ENCODE measurements around the gene SLC22A7.

Gene SLC22A7

DNA sequence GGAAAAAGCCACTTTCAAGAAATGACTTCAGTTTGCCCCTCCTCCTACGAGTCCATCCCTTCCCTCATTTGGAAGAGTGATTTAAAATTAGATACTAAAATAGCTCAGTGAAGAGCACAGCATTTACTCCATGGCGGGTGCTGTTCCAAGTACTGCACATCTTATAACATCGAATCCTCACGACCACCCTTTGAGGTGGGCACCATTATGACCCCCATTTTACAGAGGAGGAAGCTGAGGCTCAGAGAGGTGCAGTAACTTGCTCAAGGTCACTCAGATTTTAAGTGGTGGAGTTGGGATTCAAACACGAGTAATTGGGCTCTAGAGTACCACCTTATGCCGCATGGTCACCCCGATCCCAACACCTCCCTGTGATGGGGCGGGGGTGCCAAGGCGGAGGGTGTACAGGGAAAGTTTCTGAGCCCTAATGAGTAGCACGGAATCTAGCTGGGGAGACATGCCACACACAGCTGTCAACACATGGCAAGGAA, 29.2 kb upstream of the SLC22A7 start:
- Histone ChIP-seq H4K8ac (ENCODE audit: low read depth, low read length) (no peak overlapping the region), H3K27ac (ENCODE audit: low read depth, low read length) (no peak overlapping the region), H2BK120ac (ENCODE audit: insufficient read depth, low read length, poor library complexity) (no peak overlapping the region), H3K9ac (ENCODE audit: low read length) (no peak overlapping the region), H4K91ac (ENCODE audit: low read depth, low read length) (no peak overlapping the region), H3K4ac (ENCODE audit: low read depth, low read length) (no peak overlapping the region), H3K4me3 (ENCODE audit: low read depth, low read length) (no peak overlapping the region), H3K79me1 (ENCODE audit: low read length) (no peaks in the 10 kb centered on the region), H3K79me2 (ENCODE audit: control insufficient read depth, insufficient read depth, low read length, poor library complexity) (no peaks in the 10 kb centered on the region), H3K27me3 (ENCODE audit: insufficient read depth, low read length) (peaks cover 6% of the 10 kb centered on the region), H2AFZ (ENCODE audit: insufficient read depth, low read length, poor library complexity) (no peak overlapping the region), H3K4me1 (ENCODE audit: control insufficient read depth in 1 of 2, insufficient read depth in 2 of 2, low read length in 2 of 2) (peaks cover 4 to 8% of the 10 kb centered on the region in 2 experiments), H3K18ac (ENCODE audit: low read length) (no peak overlapping the region), H3K23ac (ENCODE audit: low read length) (no peak overlapping the region), H3K14ac (ENCODE audit: low read length) (no peak overlapping the region), H2BK5ac (ENCODE audit: low read depth, low read length, poor library complexity) (no peak overlapping the region), H3K36me3 (ENCODE audit: control insufficient read depth in 1 of 2, insufficient read depth in 2 of 2, low read length in 2 of 2) (no peaks in the 10 kb centered on the region), H2BK12ac (ENCODE audit: low read length) (no peak overlapping the region), H2AK5ac (ENCODE audit: low read length) (no peak overlapping the region), H4K12ac (ENCODE audit: low read depth, low read length) (no peak overlapping the region), H3K4me2 (ENCODE audit: low read length) (no peak overlapping the region), H3K9me3 (ENCODE audit: insufficient read depth, low read depth, low read length) (peaks cover 2% of the 10 kb centered on the region)
- WGBS (ENCODE audit: extremely low coverage, insufficient coverage, insufficient read length): no CpG with 5 or more reads among the region's 10 CpGs
- no peak for DNase-seq

DNA sequence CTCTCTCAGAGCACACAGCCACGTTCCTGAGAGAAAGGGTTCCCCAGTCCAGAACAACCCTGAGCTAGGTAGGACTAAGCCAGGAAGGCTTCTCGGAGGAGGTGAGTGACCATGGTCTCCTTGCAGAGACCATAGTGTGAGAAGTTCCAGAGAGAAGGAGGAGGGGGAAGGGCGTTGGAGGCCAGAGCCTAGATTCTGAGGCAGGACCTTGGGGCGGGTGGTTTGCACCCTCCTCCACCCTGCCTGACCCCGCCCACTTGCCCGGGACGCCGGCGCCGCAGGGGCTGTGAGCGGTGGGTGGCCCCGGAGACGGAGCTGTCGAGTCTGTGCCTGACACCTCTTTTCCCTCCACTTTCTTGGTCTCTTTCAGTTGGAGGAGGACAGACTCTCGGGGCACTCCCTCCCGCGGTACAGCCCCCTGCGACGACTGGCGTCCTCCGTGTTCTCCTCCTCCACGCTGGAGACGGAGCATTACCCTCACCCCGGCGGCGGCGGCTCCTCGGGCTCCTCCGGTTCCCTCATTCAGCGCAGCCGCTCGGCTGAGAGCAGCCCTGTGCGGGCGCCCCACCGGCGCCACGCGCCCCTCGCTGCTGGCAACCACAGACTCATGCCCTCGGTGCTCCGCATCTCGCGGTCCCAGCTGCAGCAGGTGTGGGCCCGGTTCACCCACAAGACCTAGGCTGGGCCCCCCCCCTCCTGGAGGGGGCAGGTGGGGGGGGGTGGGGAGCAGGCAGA, 28.6 kb upstream of the SLC22A7 start:
- no peaks in the 10 kb centered on the region for H3K79me2 ChIP-seq (ENCODE audit: control insufficient read depth, insufficient read depth, low read length, poor library complexity)
- no CpG with 5 or more reads among the region's 44 CpGs for WGBS (ENCODE audit: extremely low coverage, insufficient coverage, insufficient read length)
- H3K4me1 ChIP-seq (ENCODE audit: control insufficient read depth in 1 of 2, insufficient read depth in 2 of 2, low read length in 2 of 2): peaks cover 4 to 8% of the 10 kb centered on the region in 2 experiments
- no peaks in the 10 kb centered on the region for H3K79me1 ChIP-seq (ENCODE audit: low read length)
- H4K91ac ChIP-seq (ENCODE audit: low read depth, low read length): no peak overlapping the region
- no peak overlapping the region for H3K9ac ChIP-seq (ENCODE audit: low read length)
- no peak overlapping the region for H3K4ac ChIP-seq (ENCODE audit: low read depth, low read length)
- no peak overlapping the region for H2AFZ ChIP-seq (ENCODE audit: insufficient read depth, low read length, poor library complexity)
- no peak overlapping the region for H4K8ac ChIP-seq (ENCODE audit: low read depth, low read length)
- H4K12ac ChIP-seq (ENCODE audit: low read depth, low read length): no peak overlapping the region
- no peak overlapping the region for H2BK12ac ChIP-seq (ENCODE audit: low read length)
- H3K27ac ChIP-seq (ENCODE audit: low read depth, low read length): no peak overlapping the region
- H3K4me3 ChIP-seq (ENCODE audit: low read depth, low read length): no peak overlapping the region
- H3K18ac ChIP-seq (ENCODE audit: low read length): no peak overlapping the region
- H2BK5ac ChIP-seq (ENCODE audit: low read depth, low read length, poor library complexity): no peak overlapping the region
- no peaks in the 10 kb centered on the region for H3K36me3 ChIP-seq (ENCODE audit: control insufficient read depth in 1 of 2, insufficient read depth in 2 of 2, low read length in 2 of 2)
- no peak overlapping the region for H2AK5ac ChIP-seq (ENCODE audit: low read length)
- no peak overlapping the region for H2BK120ac ChIP-seq (ENCODE audit: insufficient read depth, low read length, poor library complexity)
- H3K9me3 ChIP-seq (ENCODE audit: insufficient read depth, low read depth, low read length): peaks cover 6% of the 10 kb centered on the region
- DNase-seq: peak in 1 of 2 donors; percentile 8
- no peak overlapping the region for H3K14ac ChIP-seq (ENCODE audit: low read length)
- peak overlapping the region; percentile 51 for H3K4me2 ChIP-seq (ENCODE audit: low read length)
- H3K23ac ChIP-seq (ENCODE audit: low read length): no peak overlapping the region
- H3K27me3 ChIP-seq (ENCODE audit: insufficient read depth, low read length): peaks cover 12% of the 10 kb centered on the region

DNA sequence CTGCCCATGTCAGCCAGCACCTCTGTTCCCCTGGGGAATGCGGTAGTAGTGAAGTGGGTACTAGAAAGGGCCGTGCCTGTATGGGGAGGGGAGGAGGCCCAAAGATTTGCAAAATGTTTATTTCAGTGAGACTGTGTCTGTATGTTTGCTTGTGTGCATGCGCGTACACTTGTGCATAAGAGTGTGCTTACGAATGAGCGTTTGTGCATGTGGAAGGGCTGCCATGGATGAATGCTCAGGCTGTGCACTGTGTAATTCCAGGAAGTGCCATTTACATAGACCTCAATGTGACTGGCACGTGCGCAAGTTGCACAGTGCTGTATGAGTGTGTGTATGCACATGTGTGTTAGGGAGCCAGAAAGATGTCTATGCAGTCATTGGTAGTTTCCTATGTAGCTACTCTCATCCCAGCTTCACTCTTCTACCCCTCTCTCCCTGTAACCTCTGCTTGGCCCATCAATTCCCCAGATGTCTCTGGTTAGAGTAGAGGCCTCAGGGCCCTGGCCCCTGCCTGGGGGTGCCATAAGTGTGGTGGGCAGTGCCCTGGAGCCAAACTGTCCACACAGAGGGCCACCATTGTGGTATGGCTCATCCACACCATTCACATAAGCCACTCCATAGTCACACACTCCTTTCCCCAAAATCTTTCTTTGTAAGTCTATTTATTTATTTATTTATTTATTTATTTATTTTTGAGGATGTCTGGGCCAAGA, 26.8 kb upstream of the SLC22A7 start:
- Histone ChIP-seq H3K18ac (ENCODE audit: low read length) (no peak overlapping the region), H3K79me2 (ENCODE audit: control insufficient read depth, insufficient read depth, low read length, poor library complexity) (no peaks in the 10 kb centered on the region), H2AFZ (ENCODE audit: insufficient read depth, low read length, poor library complexity) (no peak overlapping the region), H2BK5ac (ENCODE audit: low read depth, low read length, poor library complexity) (no peak overlapping the region), H4K12ac (ENCODE audit: low read depth, low read length) (no peak overlapping the region), H3K27me3 (ENCODE audit: insufficient read depth, low read length) (peaks cover 29% of the 10 kb centered on the region), H2AK5ac (ENCODE audit: low read length) (no peak overlapping the region), H2BK120ac (ENCODE audit: insufficient read depth, low read length, poor library complexity) (no peak overlapping the region), H3K79me1 (ENCODE audit: low read length) (no peaks in the 10 kb centered on the region), H3K14ac (ENCODE audit: low read length) (no peak overlapping the region), H4K91ac (ENCODE audit: low read depth, low read length) (no peak overlapping the region), H3K4me1 (ENCODE audit: control insufficient read depth in 1 of 2, insufficient read depth in 2 of 2, low read length in 2 of 2) (peaks cover 4 to 10% of the 10 kb centered on the region in 2 experiments), H3K4ac (ENCODE audit: low read depth, low read length) (no peak overlapping the region), H4K8ac (ENCODE audit: low read depth, low read length) (no peak overlapping the region), H3K4me3 (ENCODE audit: low read depth, low read length) (peak overlapping the region; percentile 2), H2BK12ac (ENCODE audit: low read length) (no peak overlapping the region), H3K27ac (ENCODE audit: low read depth, low read length) (no peak overlapping the region), H3K36me3 (ENCODE audit: control insufficient read depth in 1 of 2, insufficient read depth in 2 of 2, low read length in 2 of 2) (no peaks in the 10 kb centered on the region), H3K9ac (ENCODE audit: low read length) (no peak overlapping the region), H3K9me3 (ENCODE audit: insufficient read depth, low read depth, low read length) (peaks cover 9% of the 10 kb centered on the region), H3K23ac (ENCODE audit: low read length) (no peak overlapping the region), H3K4me2 (ENCODE audit: low read length) (no peak overlapping the region)
- DNase-seq: no peak
- no CpG with 5 or more reads among the region's 8 CpGs for WGBS (ENCODE audit: extremely low coverage, insufficient coverage, insufficient read length)

DNA sequence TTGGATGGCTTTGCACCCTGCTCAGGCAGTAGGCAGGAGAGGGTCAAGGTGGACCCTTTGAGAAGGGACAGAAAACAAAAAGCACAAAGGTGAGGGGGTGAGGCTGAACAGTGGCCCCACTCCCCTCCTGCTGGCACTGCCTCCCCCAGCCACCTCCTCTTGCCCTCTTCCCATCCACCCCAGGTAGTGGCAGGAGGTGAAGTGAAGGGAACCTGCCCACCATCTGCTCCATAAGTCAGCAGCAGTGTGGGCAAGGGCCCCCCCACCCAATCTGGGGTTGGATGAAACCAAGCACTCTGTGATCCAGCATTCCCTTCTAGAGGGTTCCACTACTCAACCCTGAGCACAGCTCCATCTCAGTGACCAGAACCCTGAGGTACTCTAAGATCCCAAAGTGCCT, 26.1 kb upstream of the SLC22A7 start:
- H2AFZ ChIP-seq (ENCODE audit: insufficient read depth, low read length, poor library complexity): no peak overlapping the region
- H3K4me1 ChIP-seq (ENCODE audit: control insufficient read depth in 1 of 2, insufficient read depth in 2 of 2, low read length in 2 of 2): peaks cover 4 to 10% of the 10 kb centered on the region in 2 experiments
- H3K9me3 ChIP-seq (ENCODE audit: insufficient read depth, low read depth, low read length): peaks cover 10% of the 10 kb centered on the region
- no peak overlapping the region for H3K18ac ChIP-seq (ENCODE audit: low read length)
- H3K27me3 ChIP-seq (ENCODE audit: insufficient read depth, low read length): peaks cover 35% of the 10 kb centered on the region
- no peak overlapping the region for H4K12ac ChIP-seq (ENCODE audit: low read depth, low read length)
- no peak overlapping the region for H3K4ac ChIP-seq (ENCODE audit: low read depth, low read length)
- H3K27ac ChIP-seq (ENCODE audit: low read depth, low read length): no peak overlapping the region
- H3K14ac ChIP-seq (ENCODE audit: low read length): no peak overlapping the region
- no peak overlapping the region for H3K4me3 ChIP-seq (ENCODE audit: low read depth, low read length)
- no peaks in the 10 kb centered on the region for H3K79me1 ChIP-seq (ENCODE audit: low read length)
- H3K79me2 ChIP-seq (ENCODE audit: control insufficient read depth, insufficient read depth, low read length, poor library complexity): no peaks in the 10 kb centered on the region
- no peak overlapping the region for H3K23ac ChIP-seq (ENCODE audit: low read length)
- no peak overlapping the region for H4K91ac ChIP-seq (ENCODE audit: low read depth, low read length)
- no peak overlapping the region for H2BK12ac ChIP-seq (ENCODE audit: low read length)
- no peak overlapping the region for H3K9ac ChIP-seq (ENCODE audit: low read length)
- H3K36me3 ChIP-seq (ENCODE audit: control insufficient read depth in 1 of 2, insufficient read depth in 2 of 2, low read length in 2 of 2): no peaks in the 10 kb centered on the region
- H4K8ac ChIP-seq (ENCODE audit: low read depth, low read length): no peak overlapping the region
- no peak overlapping the region for H3K4me2 ChIP-seq (ENCODE audit: low read length)
- no peak overlapping the region for H2BK120ac ChIP-seq (ENCODE audit: insufficient read depth, low read length, poor library complexity)
- H2BK5ac ChIP-seq (ENCODE audit: low read depth, low read length, poor library complexity): no peak overlapping the region
- H2AK5ac ChIP-seq (ENCODE audit: low read length): no peak overlapping the region
- DNase-seq: no peak

Data from trophoblast cell (in vitro differentiated cells and primary cell).